ENCODE measurements around the gene GRAMD4. TPM values are rescaled to one million over a fixed set of nuclear protein-coding genes. Genes with fewer than 3 reads are reported as not detected.
"Not testable (repeated sequence)": the region's sequence is repeated elsewhere in the genome, so short reads cannot be mapped to it uniquely, and the experiment has no call there.

Gene GRAMD4
- total RNA-seq, 1 donor from 2014 or later: 16.8 TPM

GRCh38 chr22:46634011-46634699, 14.0 kb downstream of the GRAMD4 start:
- H3K36me3 ChIP-seq (ENCODE audit: control insufficient read depth, insufficient read depth, low read length): no peaks in the 10 kb centered on the region
- peak; percentile 22 for DNase-seq (ENCODE audit: low read depth)
- no peak for TF ChIP-seq CTCF (IDR thresholded peaks at IDR 0.05; ENCODE audit: insufficient read depth, low read length, severe bottlenecking)
- no peaks in the 10 kb centered on the region for H3K27me3 ChIP-seq (ENCODE audit: control insufficient read depth, insufficient read depth, low read length)
- no peak for FAIRE-seq
- no peak overlapping the region for H3K4me3 ChIP-seq (ENCODE audit: low read depth, low read length)

GRCh38 chr22:46634973-46635685, 14.9 kb downstream of the GRAMD4 start:
- not testable (repeated sequence) for H3K27me3 ChIP-seq (ENCODE audit: control insufficient read depth, insufficient read depth, low read length); DNase-seq (ENCODE audit: low read depth); H3K4me3 ChIP-seq (ENCODE audit: low read depth, low read length); FAIRE-seq; H3K36me3 ChIP-seq (ENCODE audit: control insufficient read depth, insufficient read depth, low read length)

GRCh38 chr22:46635756-46636155, 15.6 kb downstream of the GRAMD4 start:
- no peak for TF ChIP-seq CTCF (IDR thresholded peaks at IDR 0.05; ENCODE audit: insufficient read depth, low read length, severe bottlenecking)
- no peak overlapping the region for H3K4me3 ChIP-seq (ENCODE audit: low read depth, low read length)
- DNase-seq (ENCODE audit: low read depth): no peak
- no peak for FAIRE-seq
- no peaks in the 10 kb centered on the region for H3K36me3 ChIP-seq (ENCODE audit: control insufficient read depth, insufficient read depth, low read length)
- H3K27me3 ChIP-seq (ENCODE audit: control insufficient read depth, insufficient read depth, low read length): no peaks in the 10 kb centered on the region

GRCh38 chr22:46636221-46637002, 16.2 kb downstream of the GRAMD4 start:
- DNase-seq (ENCODE audit: low read depth) (no peak), FAIRE-seq (no peak)
- Histone ChIP-seq H3K27me3 (ENCODE audit: control insufficient read depth, insufficient read depth, low read length) (no peaks in the 10 kb centered on the region), H3K36me3 (ENCODE audit: control insufficient read depth, insufficient read depth, low read length) (no peaks in the 10 kb centered on the region), H3K4me3 (ENCODE audit: low read depth, low read length) (no peak overlapping the region)
- no peak for TF ChIP-seq CTCF (IDR thresholded peaks at IDR 0.05; ENCODE audit: insufficient read depth, low read length, severe bottlenecking)

- Histone ChIP-seq H3K27me3 (ENCODE audit: control insufficient read depth, insufficient read depth, low read length) (no peaks in the 10 kb centered on the region), H3K36me3 (ENCODE audit: control insufficient read depth, insufficient read depth, low read length) (no peaks in the 10 kb centered on the region), H3K4me3 (ENCODE audit: low read depth, low read length) (no peak overlapping the region)
- DNase-seq (ENCODE audit: low read depth) (no peak), FAIRE-seq (no peak)
- no peak for TF ChIP-seq CTCF (IDR thresholded peaks at IDR 0.05; ENCODE audit: insufficient read depth, low read length, severe bottlenecking)
Observed at GRCh38 chr22:46637711-46638600, 17.8 kb downstream of the GRAMD4 start.

Measured in bronchial epithelial cell (primary cell).